NT2/D1 (cell line): ENCODE data around the gene PRR3.

Experiments
- SUZ12 ChIP-seq: IDR thresholded peaks from 2 replicates; pipeline ENCODE4 v1.6.1; 2011; ENCODE audit not compliant: insufficient read length, insufficient read depth; ENCODE audit errors: extremely low read depth
- YY1 ChIP-seq: IDR thresholded peaks from 2 replicates; pipeline ENCODE4 v1.6.1; 2011; ENCODE audit not compliant: insufficient read length, insufficient read depth

GRCh38 chr6:30600451-30600961 lies 43.4 kb downstream of the PRR3 start:
- no peak for TF ChIP-seq YY1
- TF ChIP-seq SUZ12, result no peak
